ENCODE data around the gene C5orf47.

C5orf47 gene

DNA sequence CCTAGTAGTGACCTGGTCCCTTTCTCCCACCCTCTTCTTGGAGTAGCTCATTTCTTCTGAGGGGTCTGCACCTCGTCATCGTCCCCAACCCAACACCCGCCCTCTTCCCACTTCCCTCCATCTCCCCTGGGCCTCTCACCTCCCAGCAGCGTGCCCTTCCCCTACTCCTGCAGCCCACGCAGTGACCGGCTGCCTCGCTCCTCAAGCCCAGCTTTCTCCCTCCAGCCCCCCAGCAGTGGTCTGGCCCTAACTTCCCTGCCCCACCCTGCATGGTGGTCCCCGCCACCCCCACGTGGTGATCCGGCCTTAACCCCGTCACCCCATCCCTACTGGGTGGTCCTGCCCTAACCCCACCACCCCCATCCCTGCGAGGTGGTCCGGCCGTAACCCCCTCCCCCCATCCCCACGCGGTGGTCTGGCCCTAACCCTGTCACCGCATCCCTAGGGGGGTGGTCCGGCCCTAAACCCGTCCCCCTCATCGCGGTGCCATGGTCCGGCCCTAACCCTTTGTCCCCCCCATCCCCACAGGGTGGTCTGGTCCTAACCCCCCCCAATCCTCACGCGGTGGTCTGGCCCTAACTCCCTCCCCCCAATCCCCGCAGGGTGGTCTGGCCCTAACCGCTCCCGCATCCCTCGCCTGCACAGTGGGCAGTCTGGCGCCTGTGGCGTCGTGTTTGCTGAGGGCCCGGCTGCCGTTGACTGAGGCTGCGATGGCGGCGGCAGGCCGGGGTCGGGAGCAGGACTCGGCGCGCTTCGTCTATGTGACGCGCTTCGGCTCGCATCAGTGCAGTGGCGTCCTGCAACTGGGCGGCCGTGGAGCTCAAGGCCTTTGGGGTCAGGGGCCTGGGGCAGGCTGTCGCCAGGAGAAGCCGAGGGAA is at the start of gene C5orf47:
Gene C5orf47 (plus strand): TSS at position 617 of the 878 bp plus-strand sequence. CDS start 94 bp downstream, at position 711.
- no peak for DNase-seq (ENCODE audit: low read depth)

- DNase-seq (ENCODE audit: low read depth), result no peak
Measured at GRCh38 chr5:173940269-173940668, 48.7 kb upstream of the C5orf47 start.

GRCh38 chr5:173941102-173941501 is 47.9 kb upstream of the C5orf47 start:
- no peak for DNase-seq (ENCODE audit: low read depth)

DNA sequence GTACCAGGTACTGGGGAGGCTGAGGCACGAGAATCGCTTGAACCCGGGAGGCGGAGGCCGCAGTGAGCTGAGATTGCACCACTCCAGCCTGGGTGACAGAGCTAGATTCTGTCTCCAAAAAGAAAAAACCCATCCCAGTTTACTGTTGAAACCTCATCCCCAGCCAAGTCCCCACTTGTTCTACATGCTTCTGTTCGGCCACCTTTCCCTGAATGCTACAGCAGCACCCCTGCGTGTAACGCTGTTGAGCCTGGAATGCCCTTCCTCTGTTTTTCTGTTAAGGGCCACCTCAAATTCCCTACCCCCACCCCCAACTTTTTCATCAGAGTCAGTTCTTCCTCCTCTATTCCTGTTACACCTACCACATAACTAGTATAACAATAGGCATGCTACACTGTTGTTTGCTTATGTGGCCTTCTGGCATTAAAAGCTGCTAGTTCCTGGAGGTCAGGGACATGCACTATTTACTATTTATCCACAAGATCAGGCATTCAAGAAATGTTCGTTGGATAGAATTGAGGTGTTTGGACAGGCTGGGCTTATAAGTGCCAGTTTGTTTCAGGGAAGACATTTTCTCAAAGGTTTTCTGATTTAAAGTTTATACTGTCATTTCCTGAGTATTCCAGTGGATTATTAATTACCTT is 47.1 kb upstream of the C5orf47 start:
- DNase-seq (ENCODE audit: low read depth), result no peak

DNA sequence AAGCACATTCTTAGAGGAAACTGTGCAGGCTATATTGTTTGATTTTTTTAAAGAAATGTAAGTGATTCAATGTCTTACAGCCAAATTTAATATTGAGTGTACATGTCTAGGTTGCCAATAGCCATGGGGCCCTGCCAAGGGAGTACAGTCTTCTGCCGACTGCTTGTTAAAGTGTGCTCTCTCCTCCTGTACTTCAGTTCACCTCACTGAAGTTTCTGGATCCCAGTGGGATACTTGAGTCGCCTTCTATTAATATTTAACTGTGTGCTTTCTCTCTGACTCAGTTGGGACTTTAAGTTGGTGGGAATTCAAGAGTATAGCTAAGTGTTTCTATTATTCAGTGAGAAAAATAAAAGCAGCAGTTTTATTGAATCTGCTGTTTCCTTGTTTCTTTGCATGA is 44.5 kb upstream of the C5orf47 start:
- DNase-seq (ENCODE audit: low read depth), result no peak

GRCh38 chr5:173945160-173945559 is 43.8 kb upstream of the C5orf47 start:
- DNase-seq (ENCODE audit: low read depth), result no peak

- no peak for DNase-seq (ENCODE audit: low read depth)
Measured at GRCh38 chr5:173946323-173946722, 42.6 kb upstream of the C5orf47 start.

GRCh38 chr5:173950829-173951228 is 38.1 kb upstream of the C5orf47 start:
- DNase-seq (ENCODE audit: low read depth), result no peak

DNA sequence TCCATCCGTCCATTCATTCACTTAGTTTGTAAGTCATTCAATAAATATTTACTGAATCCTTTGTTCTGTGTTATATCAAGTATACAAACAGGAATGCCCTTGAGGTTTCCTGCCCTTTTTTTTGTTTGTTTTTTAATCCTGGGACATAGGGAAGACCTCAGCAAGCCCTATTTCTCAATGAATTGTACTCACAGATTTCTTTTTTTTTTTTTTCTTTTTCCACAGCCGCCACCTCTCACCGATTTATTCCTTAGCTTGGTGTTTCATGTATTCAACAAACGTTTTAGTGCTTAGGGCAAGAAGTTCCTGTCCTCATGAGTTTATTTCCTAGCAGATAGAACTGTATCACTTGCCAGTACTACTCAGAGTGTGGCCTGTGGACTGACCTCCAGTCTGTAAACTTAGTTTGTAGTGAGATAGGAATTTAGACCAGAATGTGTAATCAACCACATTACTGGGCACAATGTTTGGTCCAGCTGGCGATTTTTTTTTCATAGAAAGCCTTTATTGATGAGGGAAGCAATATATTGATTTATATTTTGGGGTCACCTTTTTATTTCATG is 35.4 kb upstream of the C5orf47 start:
- DNase-seq (ENCODE audit: low read depth), result no peak

DNA sequence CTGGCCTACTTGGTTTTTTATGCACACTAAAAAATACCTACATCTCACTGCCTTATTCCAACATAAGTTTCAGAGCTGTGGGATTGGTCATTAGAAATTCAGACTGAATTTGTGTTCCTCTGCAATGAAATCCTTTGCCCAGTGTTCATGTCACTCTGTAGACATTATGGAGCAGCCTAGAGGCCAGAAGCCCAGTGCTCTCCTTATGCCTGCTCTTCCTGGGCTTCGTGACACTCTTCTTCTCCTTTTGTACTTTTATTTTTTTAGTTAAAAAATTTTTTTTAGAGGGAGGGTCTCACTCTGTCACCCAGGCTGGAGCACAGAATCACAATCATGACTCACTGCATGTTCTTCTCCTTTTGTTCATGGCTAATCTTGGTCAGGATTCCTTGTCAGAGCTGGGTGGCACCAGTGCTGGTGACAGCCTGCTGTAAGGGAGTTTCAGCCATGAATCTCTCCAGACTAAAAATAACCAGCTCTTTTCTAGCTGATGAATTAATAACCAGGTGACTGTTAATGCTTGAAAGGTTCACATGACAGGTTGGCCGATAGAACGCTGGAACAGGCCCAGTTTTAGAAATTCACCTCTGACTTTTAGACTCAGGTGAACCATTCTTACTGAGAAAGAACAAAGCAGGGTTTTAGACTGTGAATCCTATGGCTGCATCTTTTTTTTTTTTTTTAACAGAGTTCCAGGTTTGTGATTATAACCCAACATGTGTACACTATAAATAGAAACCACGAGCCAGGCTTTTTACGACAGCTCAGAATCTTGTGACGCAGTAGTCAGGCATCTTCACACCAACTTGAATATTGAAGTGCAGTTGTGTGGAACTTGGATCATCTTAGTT is 34.1 kb upstream of the C5orf47 start:
- DNase-seq (ENCODE audit: low read depth), result no peak

GRCh38 chr5:173960986-173961385 is 28.0 kb upstream of the C5orf47 start:
- no peak for DNase-seq (ENCODE audit: low read depth)

GRCh38 chr5:173961418-173961817 is 27.6 kb upstream of the C5orf47 start:
- no peak for DNase-seq (ENCODE audit: low read depth)

DNA sequence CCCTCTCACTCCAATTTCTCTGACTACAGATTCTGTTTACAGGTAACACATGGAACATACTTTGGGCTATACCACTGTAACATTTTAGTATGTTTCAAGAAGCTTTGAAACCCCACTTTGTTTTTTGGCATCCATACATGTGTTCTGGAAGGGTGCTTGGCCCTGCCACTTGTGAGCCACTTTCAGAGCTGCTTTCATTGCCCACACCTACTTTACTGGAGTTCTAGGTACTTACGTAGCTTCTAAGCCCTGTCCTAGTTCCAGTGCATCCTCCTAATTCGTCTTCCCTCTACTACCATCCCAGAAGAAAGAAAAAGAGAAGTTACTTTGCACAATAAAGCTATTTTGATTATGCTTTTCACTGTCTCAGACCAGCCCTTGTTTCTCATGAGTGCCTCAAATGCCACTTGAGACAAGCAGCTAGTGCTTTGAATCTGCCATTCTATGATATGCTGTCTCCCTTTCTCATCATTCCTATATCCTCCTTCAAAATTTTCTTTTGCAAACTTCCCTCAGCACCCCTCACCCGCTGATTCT is 26.5 kb upstream of the C5orf47 start:
- no peak for DNase-seq (ENCODE audit: low read depth)

DNA sequence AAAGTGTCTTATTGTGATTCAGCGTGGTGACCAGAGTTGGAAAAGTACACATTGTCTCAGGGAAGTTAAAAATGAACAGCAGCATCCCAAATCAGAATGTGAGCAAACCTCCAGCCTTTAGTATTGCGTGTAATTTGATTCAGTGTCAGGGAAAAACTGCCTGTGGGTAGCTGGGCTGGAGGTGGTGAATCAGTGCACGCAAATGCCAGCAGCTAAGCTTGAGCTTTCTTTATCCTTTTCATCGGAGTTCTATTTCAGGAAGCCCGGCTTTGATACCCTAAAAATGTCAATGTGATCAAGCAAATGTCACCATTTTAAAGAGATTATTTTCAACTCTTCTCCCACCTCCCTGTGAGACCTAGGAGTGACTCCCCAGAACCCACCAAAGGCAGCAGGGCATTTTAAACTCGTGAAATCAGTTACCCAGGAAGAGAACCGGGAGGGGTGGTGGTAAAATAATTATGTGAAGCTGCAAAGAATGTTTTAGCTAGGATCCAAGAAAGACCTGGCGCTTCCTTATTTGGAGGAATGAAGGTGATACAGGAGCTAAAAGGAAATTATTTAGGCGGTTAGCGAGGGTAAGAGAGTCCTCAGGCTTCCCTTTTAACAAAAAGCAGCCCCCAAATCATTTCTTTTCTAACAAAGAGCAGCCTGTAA is 25.7 kb upstream of the C5orf47 start:
- no peak for DNase-seq (ENCODE audit: low read depth)

- no peak for DNase-seq (ENCODE audit: low read depth)
Measured at GRCh38 chr5:173963867-173964441, 25.0 kb upstream of the C5orf47 start.

GRCh38 chr5:173964506-173964905 is 24.5 kb upstream of the C5orf47 start:
- DNase-seq (ENCODE audit: low read depth), result no peak

DNA sequence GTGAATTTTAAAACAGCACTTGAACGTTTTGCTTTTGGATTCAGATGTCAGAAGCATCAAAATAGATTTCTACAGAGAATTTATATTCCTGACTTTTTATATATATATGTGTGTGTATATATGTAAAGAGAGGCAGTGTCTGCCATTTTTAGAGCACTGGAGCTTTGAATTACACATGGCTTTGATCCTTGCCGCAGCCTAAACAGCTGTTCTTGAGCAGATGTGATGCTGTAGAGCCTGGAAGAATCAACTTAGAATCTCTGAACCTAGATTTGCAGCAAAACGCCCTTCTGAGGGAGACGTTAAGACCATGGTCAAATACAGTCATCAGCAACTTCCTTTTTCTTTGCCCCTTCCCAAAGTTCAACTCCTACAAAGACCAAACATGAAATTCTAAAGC is 21.7 kb upstream of the C5orf47 start:
- DNase-seq (ENCODE audit: low read depth), result no peak

- no peak for DNase-seq (ENCODE audit: low read depth)
Measured at GRCh38 chr5:173968154-173968797, 20.7 kb upstream of the C5orf47 start.

- DNase-seq (ENCODE audit: low read depth), result no peak
Measured at GRCh38 chr5:173969167-173970049, 19.6 kb upstream of the C5orf47 start.
